Measurements from ENCODE around the gene CDCA7L.
A peak's percentile ranks its signal among the peaks of the same experiment; 100 is the strongest.
"Not testable (repeated sequence)": the region's sequence is repeated elsewhere in the genome, so short reads cannot be mapped to it uniquely, and the experiment has no call there.

Gene CDCA7L

DNA sequence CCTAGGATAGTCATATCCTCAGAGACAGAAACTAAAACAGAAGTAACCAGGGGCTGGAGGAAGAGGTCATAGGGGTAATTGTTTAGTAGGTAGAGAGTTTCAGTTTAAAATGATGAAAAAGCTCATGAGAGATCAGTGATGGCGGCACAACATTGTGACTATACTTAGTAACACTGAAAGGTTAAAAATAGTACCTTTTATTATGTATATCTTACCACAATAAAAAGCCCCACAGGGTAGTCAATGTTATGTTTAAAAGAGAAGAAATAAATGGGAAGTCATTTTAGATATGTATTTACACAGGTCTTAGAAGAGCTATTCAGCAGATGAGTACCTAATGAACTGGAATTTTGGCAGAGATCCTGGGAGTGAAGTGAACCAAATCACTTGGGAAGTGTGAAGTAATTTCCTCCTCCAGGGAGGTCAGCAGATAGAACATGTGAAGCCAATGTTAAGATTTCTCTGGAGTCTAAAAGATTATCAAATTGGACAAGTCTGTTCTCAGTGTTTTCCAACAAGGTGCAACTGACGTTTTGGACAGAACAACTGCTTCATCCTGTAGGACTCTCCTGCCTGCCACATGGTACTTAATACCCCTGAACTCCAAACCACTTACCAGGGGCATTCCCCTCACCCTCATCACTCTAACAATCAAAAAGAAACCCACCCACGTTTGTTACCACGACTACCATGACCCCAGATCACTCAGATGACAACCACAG is 6.4 kb downstream of the CDCA7L start:
- DNase-seq (ENCODE audit: low read depth), result peak; percentile 74
- TF ChIP-seq, protein P1, sequence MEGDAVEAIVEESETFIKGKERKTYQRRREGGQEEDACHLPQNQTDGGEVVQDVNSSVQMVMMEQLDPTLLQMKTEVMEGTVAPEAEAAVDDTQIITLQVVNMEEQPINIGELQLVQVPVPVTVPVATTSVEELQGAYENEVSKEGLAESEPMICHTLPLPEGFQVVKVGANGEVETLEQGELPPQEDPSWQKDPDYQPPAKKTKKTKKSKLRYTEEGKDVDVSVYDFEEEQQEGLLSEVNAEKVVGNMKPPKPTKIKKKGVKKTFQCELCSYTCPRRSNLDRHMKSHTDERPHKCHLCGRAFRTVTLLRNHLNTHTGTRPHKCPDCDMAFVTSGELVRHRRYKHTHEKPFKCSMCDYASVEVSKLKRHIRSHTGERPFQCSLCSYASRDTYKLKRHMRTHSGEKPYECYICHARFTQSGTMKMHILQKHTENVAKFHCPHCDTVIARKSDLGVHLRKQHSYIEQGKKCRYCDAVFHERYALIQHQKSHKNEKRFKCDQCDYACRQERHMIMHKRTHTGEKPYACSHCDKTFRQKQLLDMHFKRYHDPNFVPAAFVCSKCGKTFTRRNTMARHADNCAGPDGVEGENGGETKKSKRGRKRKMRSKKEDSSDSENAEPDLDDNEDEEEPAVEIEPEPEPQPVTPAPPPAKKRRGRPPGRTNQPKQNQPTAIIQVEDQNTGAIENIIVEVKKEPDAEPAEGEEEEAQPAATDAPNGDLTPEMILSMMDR (conservative IDR thresholded peaks at IDR 0.05; ENCODE audit: low read depth, low read length), result no peak
- H3K4me3 ChIP-seq (ENCODE audit: low read depth, low read length), result no peak overlapping the region

DNA sequence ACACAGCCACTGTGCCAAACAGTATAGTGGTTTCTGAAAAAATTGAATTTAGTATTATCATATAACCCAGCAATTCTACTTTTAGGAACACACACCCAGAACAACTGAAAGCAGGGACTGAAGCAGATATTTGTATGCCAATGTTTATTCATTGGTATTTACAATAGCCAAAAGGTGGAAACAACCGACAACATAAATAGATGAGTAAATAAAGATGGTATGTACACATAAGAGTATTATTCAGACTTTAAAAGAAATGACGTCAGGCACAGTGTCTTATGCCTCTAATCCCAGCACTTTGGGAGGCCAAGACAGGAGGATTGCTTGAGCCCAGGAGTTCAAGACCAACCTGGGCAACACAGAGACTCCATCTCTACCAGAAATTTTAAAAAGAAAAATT is 7.2 kb downstream of the CDCA7L start:
- H3K4me3 ChIP-seq (ENCODE audit: low read depth, low read length), result no peak overlapping the region
- no peak for DNase-seq (ENCODE audit: low read depth)
- TF ChIP-seq, protein P1 (conservative IDR thresholded peaks at IDR 0.05; ENCODE audit: low read depth, low read length), result no peak

DNA sequence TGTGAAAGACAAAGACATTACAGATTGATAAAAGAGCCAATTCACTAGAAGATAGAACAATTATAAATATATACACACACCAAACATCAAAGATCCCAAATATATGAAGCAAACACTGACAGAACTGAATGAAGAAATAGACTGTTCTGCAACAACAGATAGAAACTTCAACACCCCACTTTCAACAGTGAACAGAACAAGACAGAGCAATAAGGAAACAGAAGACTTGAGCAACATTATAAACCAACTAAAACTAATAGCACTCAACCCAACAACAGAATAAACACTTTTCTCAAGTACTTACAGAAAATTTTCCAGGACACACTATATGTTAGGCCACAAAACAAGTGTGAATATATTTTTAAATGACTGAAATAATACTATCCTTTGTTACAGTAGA is 10.9 kb downstream of the CDCA7L start:
- DNase-seq (ENCODE audit: low read depth), result no peak
- TF ChIP-seq, protein P1 (conservative IDR thresholded peaks at IDR 0.05; ENCODE audit: low read depth, low read length), result no peak

DNA sequence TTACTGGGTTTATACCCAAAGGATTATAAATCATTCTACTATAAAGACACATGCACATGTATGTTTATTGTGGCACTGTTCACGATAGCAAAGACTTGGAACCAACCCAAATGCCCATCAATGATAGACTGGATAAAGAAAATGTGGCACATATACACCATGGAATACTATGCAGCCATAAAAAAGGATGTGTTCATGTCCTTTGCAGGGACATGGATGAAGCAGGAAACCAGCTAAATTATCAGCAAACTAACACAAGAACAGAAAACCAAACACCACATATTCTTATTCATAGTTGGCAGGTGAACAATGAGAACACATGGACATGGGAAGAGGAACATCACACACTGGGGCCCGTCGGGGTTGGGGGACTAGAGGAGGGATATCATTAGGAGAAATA is 12.4 kb downstream of the CDCA7L start:
- H3K4me3 ChIP-seq (ENCODE audit: low read depth, low read length); DNase-seq (ENCODE audit: low read depth): not testable (repeated sequence)

More for the DNA sequence above, 10.9 kb downstream of the CDCA7L start:
- no peak overlapping the region for H3K4me3 ChIP-seq (ENCODE audit: low read depth, low read length)

DNA sequence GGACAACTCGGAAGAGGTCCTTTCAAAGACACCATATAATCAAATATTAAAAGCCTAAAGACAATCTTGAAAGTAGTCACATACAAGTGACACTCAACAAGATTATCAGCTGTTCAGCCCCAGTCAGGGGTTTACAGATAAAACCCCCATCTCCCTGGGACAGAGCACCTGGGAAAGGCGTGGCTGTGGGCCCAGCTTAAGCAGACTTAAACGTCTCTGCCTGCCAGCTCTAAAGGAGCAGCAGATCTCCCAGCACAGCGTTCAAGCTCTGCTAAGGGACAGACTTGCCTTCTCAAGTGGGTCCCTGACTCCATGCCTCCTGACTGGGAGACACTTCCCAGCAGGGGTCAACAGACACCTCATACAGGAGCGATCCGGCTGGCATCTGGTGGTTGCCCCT is 18.0 kb downstream of the CDCA7L start:
- DNase-seq (ENCODE audit: low read depth), result no peak
- H3K4me3 ChIP-seq (ENCODE audit: low read depth, low read length), result no peak overlapping the region
- TF ChIP-seq, protein P1 (conservative IDR thresholded peaks at IDR 0.05; ENCODE audit: low read depth, low read length), result no peak

DNA sequence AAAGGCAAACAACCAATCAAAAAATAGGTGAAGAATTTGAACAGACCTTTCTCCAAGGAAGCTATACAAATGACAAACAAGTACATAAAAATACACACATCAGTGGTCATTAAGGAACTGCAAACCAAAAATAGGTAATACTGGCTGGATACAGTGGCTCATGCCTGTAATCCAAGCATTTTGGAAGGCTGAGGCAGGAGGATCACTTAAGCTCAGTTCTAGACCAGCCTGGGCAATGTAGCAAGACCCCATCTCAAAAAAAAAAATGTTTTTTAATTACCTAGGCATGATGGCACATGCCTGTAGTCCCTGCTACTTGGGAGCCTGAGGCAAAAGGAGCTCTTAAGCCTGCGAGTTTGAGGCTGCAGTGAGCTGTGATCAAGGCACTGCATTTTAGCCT is 19.3 kb downstream of the CDCA7L start:
- TF ChIP-seq, protein P1 (conservative IDR thresholded peaks at IDR 0.05; ENCODE audit: low read depth, low read length), result no peak
- H3K4me3 ChIP-seq (ENCODE audit: low read depth, low read length), result no peak overlapping the region

DNA sequence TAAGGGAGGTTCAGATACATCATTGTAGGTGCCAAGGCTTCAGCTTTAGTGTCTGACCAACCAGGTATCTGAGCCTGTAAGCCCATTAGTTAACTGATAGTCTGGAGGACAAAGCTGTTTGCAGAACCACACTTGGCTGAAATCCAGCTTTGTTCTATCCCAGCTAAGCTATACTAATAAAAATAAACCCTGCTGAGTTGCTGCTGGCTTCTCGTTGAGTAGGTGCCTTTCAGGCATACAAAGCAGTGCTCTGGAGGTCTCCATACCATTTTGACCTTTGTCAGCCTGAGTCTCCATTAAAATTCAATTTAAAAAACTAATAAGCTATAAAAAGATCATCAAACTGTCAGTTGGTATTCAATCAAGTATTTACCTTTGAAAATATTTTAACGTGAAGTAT is 22.0 kb downstream of the CDCA7L start:
- DNase-seq (ENCODE audit: low read depth), result peak; percentile 81
- TF ChIP-seq, protein P1 (conservative IDR thresholded peaks at IDR 0.05; ENCODE audit: low read depth, low read length), result no peak
- H3K4me3 ChIP-seq (ENCODE audit: low read depth, low read length), result no peak overlapping the region

More for the DNA sequence above, 19.3 kb downstream of the CDCA7L start:
- DNase-seq (ENCODE audit: low read depth), result no peak

Measured in choroid plexus epithelial cell (primary cell).